ENCODE measurements around the gene RYR1. TPM values are rescaled to one million over a fixed set of nuclear protein-coding genes. Genes with fewer than 3 reads are reported as not detected.
A peak's percentile ranks its signal among the peaks of the same experiment; 100 is the strongest.

RYR1 gene
- total RNA-seq, 2 experiments from 2014 or later, result 0.19 to 0.28 TPM

- Mint-ChIP-seq H3K4me3 (no peak overlapping the region), H3K27me3 (peaks cover 37% of the 10 kb centered on the region), H3K27ac (peak overlapping the region; percentile 86), H3K36me3 (no peaks in the 10 kb centered on the region), H3K4me1 (peaks cover 21% of the 10 kb centered on the region), H3K9me3 (no peaks in the 10 kb centered on the region)
- no peak for DNase-seq
These were observed 3.7 kb upstream of the RYR1 start for GRCh38 chr19:38429811-38430156.

- Mint-ChIP-seq H3K36me3 (no peaks in the 10 kb centered on the region), H3K4me3 (no peak overlapping the region), H3K9me3 (no peaks in the 10 kb centered on the region), H3K4me1 (peaks cover 21% of the 10 kb centered on the region), H3K27me3 (peaks cover 47% of the 10 kb centered on the region), H3K27ac (no peak overlapping the region)
- DNase-seq, result no peak
These were observed 2.6 kb upstream of the RYR1 start for GRCh38 chr19:38430931-38431330.

- Mint-ChIP-seq H3K27me3 (peaks cover 45% of the 10 kb centered on the region), H3K4me1 (peaks cover 8% of the 10 kb centered on the region), H3K27ac (no peak overlapping the region), H3K36me3 (no peaks in the 10 kb centered on the region), H3K4me3 (no peak overlapping the region), H3K9me3 (no peaks in the 10 kb centered on the region)
- no peak for DNase-seq
These were observed 1.1 kb downstream of the RYR1 start for GRCh38 chr19:38434549-38435051.

- DNase-seq, result no peak
- no peak overlapping the region for H3K27ac Mint-ChIP-seq
- H3K9me3 Mint-ChIP-seq, result no peaks in the 10 kb centered on the region
- peaks cover 6% of the 10 kb centered on the region for H3K4me1 Mint-ChIP-seq
- no peaks in the 10 kb centered on the region for H3K36me3 Mint-ChIP-seq
- H3K27me3 Mint-ChIP-seq, result peaks cover 52% of the 10 kb centered on the region
- H3K4me3 Mint-ChIP-seq, result no peak overlapping the region
These were observed 3.8 kb downstream of the RYR1 start for GRCh38 chr19:38437295-38437694.

GRCh38 chr19:38437917-38438316 is 4.4 kb downstream of the RYR1 start:
- no peaks in the 10 kb centered on the region for H3K36me3 Mint-ChIP-seq
- no peaks in the 10 kb centered on the region for H3K9me3 Mint-ChIP-seq
- no peak overlapping the region for H3K27ac Mint-ChIP-seq
- DNase-seq, result no peak
- peaks cover 6% of the 10 kb centered on the region for H3K4me1 Mint-ChIP-seq
- H3K4me3 Mint-ChIP-seq, result no peak overlapping the region
- H3K27me3 Mint-ChIP-seq, result peaks cover 49% of the 10 kb centered on the region

GRCh38 chr19:38440592-38440991 is 7.1 kb downstream of the RYR1 start:
- Mint-ChIP-seq H3K9me3 (no peaks in the 10 kb centered on the region), H3K4me3 (no peak overlapping the region), H3K27me3 (peaks cover 27% of the 10 kb centered on the region), H3K4me1 (no peaks in the 10 kb centered on the region), H3K27ac (no peak overlapping the region), H3K36me3 (no peaks in the 10 kb centered on the region)
- DNase-seq, result no peak

- H3K27me3 Mint-ChIP-seq, result peaks cover 19% of the 10 kb centered on the region
- no peak for DNase-seq
- H3K4me3 Mint-ChIP-seq, result no peak overlapping the region
These were observed 8.3 kb downstream of the RYR1 start for GRCh38 chr19:38441657-38442348.

GRCh38 chr19:38442736-38443135 is 9.2 kb downstream of the RYR1 start:
- Mint-ChIP-seq H3K4me1 (no peaks in the 10 kb centered on the region), H3K4me3 (no peak overlapping the region), H3K36me3 (no peaks in the 10 kb centered on the region), H3K27me3 (peaks cover 12% of the 10 kb centered on the region), H3K27ac (no peak overlapping the region), H3K9me3 (no peaks in the 10 kb centered on the region)
- no peak for DNase-seq

More at GRCh38 chr19:38441657-38442348, 8.3 kb downstream of the RYR1 start:
- Mint-ChIP-seq H3K36me3 (no peaks in the 10 kb centered on the region), H3K9me3 (no peaks in the 10 kb centered on the region), H3K4me1 (no peaks in the 10 kb centered on the region), H3K27ac (no peak overlapping the region)

GRCh38 chr19:38443458-38443999 is 10.0 kb downstream of the RYR1 start:
- no peak overlapping the region for H3K27ac Mint-ChIP-seq
- no peaks in the 10 kb centered on the region for H3K9me3 Mint-ChIP-seq
- H3K36me3 Mint-ChIP-seq, result no peaks in the 10 kb centered on the region
- H3K4me1 Mint-ChIP-seq, result no peaks in the 10 kb centered on the region
- DNase-seq, result no peak
- peaks cover 7% of the 10 kb centered on the region for H3K27me3 Mint-ChIP-seq
- H3K4me3 Mint-ChIP-seq, result no peak overlapping the region

- H3K9me3 Mint-ChIP-seq, result no peaks in the 10 kb centered on the region
- H3K27me3 Mint-ChIP-seq, result peaks cover 7% of the 10 kb centered on the region
- no peak overlapping the region for H3K4me3 Mint-ChIP-seq
- DNase-seq, result no peak
- no peak overlapping the region for H3K27ac Mint-ChIP-seq
- no peaks in the 10 kb centered on the region for H3K4me1 Mint-ChIP-seq
- no peaks in the 10 kb centered on the region for H3K36me3 Mint-ChIP-seq
These were observed 10.5 kb downstream of the RYR1 start for GRCh38 chr19:38444026-38444425.

GRCh38 chr19:38445362-38445761 is 11.9 kb downstream of the RYR1 start:
- no peak overlapping the region for H3K27ac Mint-ChIP-seq
- peaks cover 7% of the 10 kb centered on the region for H3K27me3 Mint-ChIP-seq
- no peaks in the 10 kb centered on the region for H3K9me3 Mint-ChIP-seq
- no peak overlapping the region for H3K4me3 Mint-ChIP-seq
- no peak for DNase-seq
- H3K4me1 Mint-ChIP-seq, result no peaks in the 10 kb centered on the region
- H3K36me3 Mint-ChIP-seq, result no peaks in the 10 kb centered on the region

GRCh38 chr19:38448225-38448624 is 14.7 kb downstream of the RYR1 start:
- no peaks in the 10 kb centered on the region for H3K36me3 Mint-ChIP-seq
- no peaks in the 10 kb centered on the region for H3K9me3 Mint-ChIP-seq
- no peaks in the 10 kb centered on the region for H3K27me3 Mint-ChIP-seq
- no peak overlapping the region for H3K27ac Mint-ChIP-seq
- no peak overlapping the region for H3K4me3 Mint-ChIP-seq
- H3K4me1 Mint-ChIP-seq, result no peaks in the 10 kb centered on the region
- no peak for DNase-seq

- H3K4me1 Mint-ChIP-seq, result no peaks in the 10 kb centered on the region
- no peaks in the 10 kb centered on the region for H3K36me3 Mint-ChIP-seq
- H3K9me3 Mint-ChIP-seq, result no peaks in the 10 kb centered on the region
- H3K4me3 Mint-ChIP-seq, result no peak overlapping the region
- H3K27me3 Mint-ChIP-seq, result no peaks in the 10 kb centered on the region
- DNase-seq, result no peak
- no peak overlapping the region for H3K27ac Mint-ChIP-seq
These were observed 16.0 kb downstream of the RYR1 start for GRCh38 chr19:38449518-38449917.

- Mint-ChIP-seq H3K27me3 (no peaks in the 10 kb centered on the region), H3K4me1 (no peaks in the 10 kb centered on the region), H3K27ac (no peak overlapping the region), H3K9me3 (no peaks in the 10 kb centered on the region), H3K36me3 (no peaks in the 10 kb centered on the region), H3K4me3 (no peak overlapping the region)
- no peak for DNase-seq
These were observed 17.5 kb downstream of the RYR1 start for GRCh38 chr19:38451036-38451435.

GRCh38 chr19:38451629-38452028 is 18.1 kb downstream of the RYR1 start:
- H3K27me3 Mint-ChIP-seq, result no peaks in the 10 kb centered on the region
- no peak for DNase-seq
- H3K9me3 Mint-ChIP-seq, result no peaks in the 10 kb centered on the region
- no peak overlapping the region for H3K4me3 Mint-ChIP-seq
- H3K4me1 Mint-ChIP-seq, result no peaks in the 10 kb centered on the region
- H3K27ac Mint-ChIP-seq, result no peak overlapping the region
- no peaks in the 10 kb centered on the region for H3K36me3 Mint-ChIP-seq
